ENCODE measurements around the gene ZNF592. TPM values are rescaled to one million over a fixed set of nuclear protein-coding genes. Genes with fewer than 3 reads are reported as not detected.
"Not testable (repeated sequence)": the region's sequence is repeated elsewhere in the genome, so short reads cannot be mapped to it uniquely, and the experiment has no call there.

ZNF592 gene
- total RNA-seq, 1 donor from 2014 or later = 29.1 TPM

GRCh38 chr15:84749111-84749991, 959 bp downstream of the ZNF592 start:
- Mint-ChIP-seq H3K27me3 (ENCODE audit: unreplicated experiment) (peaks cover 11% of the 10 kb centered on the region), H3K4me1 (ENCODE audit: unreplicated experiment) (peaks cover 41% of the 10 kb centered on the region), H3K4me3 (ENCODE audit: unreplicated experiment) (peak overlapping the region; percentile 97), H3K36me3 (ENCODE audit: low read depth, unreplicated experiment) (peaks cover 3% of the 10 kb centered on the region), H3K27ac (ENCODE audit: unreplicated experiment) (peak overlapping the region; percentile 91), H3K9me3 (ENCODE audit: unreplicated experiment) (no peaks in the 10 kb centered on the region)
- DNase-seq (ENCODE audit: low spot score) = peak; percentile 19
- TF ChIP-seq CTCF (IDR thresholded peaks at IDR 0.05; ENCODE audit: unreplicated experiment) = no peak

GRCh38 chr15:84750583-84751092, 2.2 kb downstream of the ZNF592 start:
- H3K4me3 Mint-ChIP-seq (ENCODE audit: unreplicated experiment) = peak overlapping the region; percentile 97
- no peak for DNase-seq (ENCODE audit: low spot score)
- H3K27me3 Mint-ChIP-seq (ENCODE audit: unreplicated experiment) = peaks cover 11% of the 10 kb centered on the region
- no peaks in the 10 kb centered on the region for H3K9me3 Mint-ChIP-seq (ENCODE audit: unreplicated experiment)
- H3K4me1 Mint-ChIP-seq (ENCODE audit: unreplicated experiment) = peaks cover 41% of the 10 kb centered on the region
- H3K36me3 Mint-ChIP-seq (ENCODE audit: low read depth, unreplicated experiment) = peaks cover 3% of the 10 kb centered on the region
- TF ChIP-seq CTCF (IDR thresholded peaks at IDR 0.05; ENCODE audit: unreplicated experiment) = no peak
- peak overlapping the region; percentile 44 for H3K27ac Mint-ChIP-seq (ENCODE audit: unreplicated experiment)

GRCh38 chr15:84751721-84752120, 3.3 kb downstream of the ZNF592 start:
- H3K27ac Mint-ChIP-seq (ENCODE audit: unreplicated experiment); H3K4me3 Mint-ChIP-seq (ENCODE audit: unreplicated experiment); DNase-seq (ENCODE audit: low spot score); H3K36me3 Mint-ChIP-seq (ENCODE audit: low read depth, unreplicated experiment); H3K9me3 Mint-ChIP-seq (ENCODE audit: unreplicated experiment): not testable (repeated sequence)
- H3K27me3 Mint-ChIP-seq (ENCODE audit: unreplicated experiment) = peaks cover 11% of the 10 kb centered on the region
- peaks cover 41% of the 10 kb centered on the region for H3K4me1 Mint-ChIP-seq (ENCODE audit: unreplicated experiment)

GRCh38 chr15:84752195-84752594, 3.8 kb downstream of the ZNF592 start:
- H3K4me3 Mint-ChIP-seq (ENCODE audit: unreplicated experiment) = no peak overlapping the region

GRCh38 chr15:84752700-84753099, 4.3 kb downstream of the ZNF592 start:
- no peak for TF ChIP-seq CTCF (IDR thresholded peaks at IDR 0.05; ENCODE audit: unreplicated experiment)
- Mint-ChIP-seq H3K27me3 (ENCODE audit: unreplicated experiment) (peaks cover 6% of the 10 kb centered on the region), H3K9me3 (ENCODE audit: unreplicated experiment) (no peaks in the 10 kb centered on the region), H3K4me1 (ENCODE audit: unreplicated experiment) (peaks cover 35% of the 10 kb centered on the region), H3K36me3 (ENCODE audit: low read depth, unreplicated experiment) (peaks cover 3% of the 10 kb centered on the region), H3K4me3 (ENCODE audit: unreplicated experiment) (no peak overlapping the region), H3K27ac (ENCODE audit: unreplicated experiment) (no peak overlapping the region)
- no peak for DNase-seq (ENCODE audit: low spot score)

More at GRCh38 chr15:84752195-84752594, 3.8 kb downstream of the ZNF592 start:
- Mint-ChIP-seq H3K27ac (ENCODE audit: unreplicated experiment) (no peak overlapping the region), H3K4me1 (ENCODE audit: unreplicated experiment) (peaks cover 40% of the 10 kb centered on the region), H3K27me3 (ENCODE audit: unreplicated experiment) (peaks cover 11% of the 10 kb centered on the region), H3K9me3 (ENCODE audit: unreplicated experiment) (no peaks in the 10 kb centered on the region), H3K36me3 (ENCODE audit: low read depth, unreplicated experiment) (peaks cover 3% of the 10 kb centered on the region)
- no peak for DNase-seq (ENCODE audit: low spot score)
- TF ChIP-seq CTCF (IDR thresholded peaks at IDR 0.05; ENCODE audit: unreplicated experiment) = no peak

GRCh38 chr15:84754889-84755288, 6.5 kb downstream of the ZNF592 start:
- H3K27ac Mint-ChIP-seq (ENCODE audit: unreplicated experiment); H3K36me3 Mint-ChIP-seq (ENCODE audit: low read depth, unreplicated experiment); H3K4me3 Mint-ChIP-seq (ENCODE audit: unreplicated experiment); H3K9me3 Mint-ChIP-seq (ENCODE audit: unreplicated experiment); H3K27me3 Mint-ChIP-seq (ENCODE audit: unreplicated experiment); DNase-seq (ENCODE audit: low spot score): not testable (repeated sequence)
- H3K4me1 Mint-ChIP-seq (ENCODE audit: unreplicated experiment) = peaks cover 26% of the 10 kb centered on the region

Data from endothelial cell (in vitro differentiated cells).